ENCODE data around the gene TPRKB.
"Not testable (repeated sequence)": the region's sequence is repeated elsewhere in the genome, so short reads cannot be mapped to it uniquely, and the experiment has no call there.

Gene TPRKB

GRCh38 chr2:73700131-73700611 lies 37.0 kb downstream of the TPRKB start:
- DNase-seq, result no peak

GRCh38 chr2:73699437-73699836 lies 37.7 kb downstream of the TPRKB start:
- no peak for DNase-seq

GRCh38 chr2:73698101-73698500 lies 39.0 kb downstream of the TPRKB start:
- DNase-seq, result no peak

GRCh38 chr2:73697606-73698005 lies 39.5 kb downstream of the TPRKB start:
- DNase-seq, result no peak

- not testable (repeated sequence) for DNase-seq
Measured at GRCh38 chr2:73696985-73697384, 40.2 kb downstream of the TPRKB start.

- not testable (repeated sequence) for DNase-seq
Measured at GRCh38 chr2:73696521-73696920, 40.6 kb downstream of the TPRKB start.

- not testable (repeated sequence) for DNase-seq
Measured at GRCh38 chr2:73690372-73691088, 46.6 kb downstream of the TPRKB start.

GRCh38 chr2:73688494-73688893 lies 48.7 kb downstream of the TPRKB start:
- not testable (repeated sequence) for DNase-seq

GRCh38 chr2:73685764-73686438 lies 51.2 kb downstream of the TPRKB start:
- no peak for DNase-seq

- not testable (repeated sequence) for DNase-seq
Measured at GRCh38 chr2:73684905-73685304, 52.2 kb downstream of the TPRKB start.

GRCh38 chr2:73684325-73684724 lies 52.8 kb downstream of the TPRKB start:
- DNase-seq, result not testable (repeated sequence)

- DNase-seq, result peak in 1 of 14 donors; percentile 29
Measured at GRCh38 chr2:73679951-73680571, 57.1 kb downstream of the TPRKB start.

Measured in C1 segment of cervical spinal cord (tissue), 14 donors.